ENCODE data around the gene BBS1. TPM values are rescaled to one million over a fixed set of nuclear protein-coding genes. Genes with fewer than 3 reads are reported as not detected.
"Not testable (repeated sequence)": the region's sequence is repeated elsewhere in the genome, so short reads cannot be mapped to it uniquely, and the experiment has no call there.

The BBS1 gene
- total RNA-seq, 1 experiment from 2014 or later = 28.4 TPM

DNA sequence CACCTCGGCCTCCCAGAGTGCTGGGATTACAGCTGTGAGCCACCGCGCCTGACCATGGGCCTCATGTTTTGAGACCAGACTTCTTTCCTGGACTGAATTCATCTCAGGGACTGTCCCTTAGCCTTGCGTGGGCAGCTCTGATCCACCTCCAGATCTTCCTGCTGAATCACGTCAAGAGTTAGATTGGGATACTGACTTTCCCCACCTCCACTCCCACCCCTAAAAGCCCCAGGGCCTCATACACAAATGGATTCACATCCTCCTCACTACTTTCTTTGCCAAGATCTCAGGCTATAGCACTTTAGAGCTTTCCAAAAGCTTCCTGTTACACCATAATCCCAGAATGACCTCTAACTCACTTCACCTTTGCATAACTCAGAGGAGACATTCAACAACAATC is 70.4 kb downstream of the BBS1 start:
- no peak overlapping the region for H2AFZ ChIP-seq (ENCODE audit: low read length)
- H3K4me3 ChIP-seq (ENCODE audit: low read length) = no peak overlapping the region
- H3K4me1 ChIP-seq (ENCODE audit: insufficient read depth, low read length) = no peaks in the 10 kb centered on the region
- no peaks in the 10 kb centered on the region for H3K79me2 ChIP-seq (ENCODE audit: low read length)
- no peak overlapping the region for H3K4me2 ChIP-seq (ENCODE audit: low read length)
- H3K36me3 ChIP-seq (ENCODE audit: low read depth, low read length) = no peaks in the 10 kb centered on the region
- no peaks in the 10 kb centered on the region for H3K9me2 ChIP-seq (replicated peaks; ENCODE audit: low read length)
- TF ChIP-seq EZH2phosphoT487 (IDR thresholded peaks at IDR 0.05; ENCODE audit: borderline replicate concordance, low read length) (no peak), EZH2 (IDR thresholded peaks at IDR 0.05; ENCODE audit: low read length, unreplicated experiment) (no peak)
- TF ChIP-seq, protein P1, sequence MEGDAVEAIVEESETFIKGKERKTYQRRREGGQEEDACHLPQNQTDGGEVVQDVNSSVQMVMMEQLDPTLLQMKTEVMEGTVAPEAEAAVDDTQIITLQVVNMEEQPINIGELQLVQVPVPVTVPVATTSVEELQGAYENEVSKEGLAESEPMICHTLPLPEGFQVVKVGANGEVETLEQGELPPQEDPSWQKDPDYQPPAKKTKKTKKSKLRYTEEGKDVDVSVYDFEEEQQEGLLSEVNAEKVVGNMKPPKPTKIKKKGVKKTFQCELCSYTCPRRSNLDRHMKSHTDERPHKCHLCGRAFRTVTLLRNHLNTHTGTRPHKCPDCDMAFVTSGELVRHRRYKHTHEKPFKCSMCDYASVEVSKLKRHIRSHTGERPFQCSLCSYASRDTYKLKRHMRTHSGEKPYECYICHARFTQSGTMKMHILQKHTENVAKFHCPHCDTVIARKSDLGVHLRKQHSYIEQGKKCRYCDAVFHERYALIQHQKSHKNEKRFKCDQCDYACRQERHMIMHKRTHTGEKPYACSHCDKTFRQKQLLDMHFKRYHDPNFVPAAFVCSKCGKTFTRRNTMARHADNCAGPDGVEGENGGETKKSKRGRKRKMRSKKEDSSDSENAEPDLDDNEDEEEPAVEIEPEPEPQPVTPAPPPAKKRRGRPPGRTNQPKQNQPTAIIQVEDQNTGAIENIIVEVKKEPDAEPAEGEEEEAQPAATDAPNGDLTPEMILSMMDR (conservative IDR thresholded peaks at IDR 0.05; ENCODE audit: low read depth, low read length) = no peak
- H3K27ac ChIP-seq (ENCODE audit: low read length) = no peak overlapping the region
- no TSS peak for BruUV-seq (replicated peaks)
- ATAC-seq (no peak), DNase-seq (no peak)
- intact Hi-C loops (cut with micrococcal nuclease) = no loop called here
- CTCF ChIA-PET = interaction anchor here (0.5 kb wide), 1 partner anchor 148 kb away, joined by 11 read pairs; no protein-coding TSS in a partner anchor
- no peaks in the 10 kb centered on the region for H3F3A ChIP-seq (ENCODE audit: low read length, unreplicated experiment)
- H3K9me3 ChIP-seq (ENCODE audit: low read length) = peaks cover 7% of the 10 kb centered on the region; the same call in 1 of the 2 replicates
- H3K9ac ChIP-seq (ENCODE audit: low read length) = no peak overlapping the region
- POLR2A ChIA-PET (ENCODE audit: unreplicated experiment) = no interaction called here
- no peaks in the 10 kb centered on the region for H3K27me3 ChIP-seq (ENCODE audit: low read length)
- H4K20me1 ChIP-seq (ENCODE audit: low read length) = no peaks in the 10 kb centered on the region

DNA sequence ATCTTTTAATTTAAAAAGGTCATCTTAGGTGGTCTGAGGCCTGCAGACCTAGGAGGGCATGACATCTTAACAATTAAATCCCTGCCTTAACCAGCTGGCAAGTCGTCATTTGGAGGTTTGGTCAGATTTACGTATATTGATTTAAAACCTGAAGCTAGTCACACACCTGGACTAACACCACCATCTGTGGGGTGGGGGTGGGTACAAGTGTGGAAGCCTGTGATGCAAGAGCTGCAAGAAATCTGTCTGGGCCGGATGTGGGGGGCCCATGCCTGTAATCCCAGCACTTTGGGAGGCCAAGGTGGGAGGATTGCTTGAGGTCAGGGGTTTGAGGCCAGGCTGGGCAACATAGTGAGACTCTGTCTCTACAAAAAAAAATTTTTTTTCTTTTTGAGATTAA is 70.8 kb downstream of the BBS1 start:
- Histone ChIP-seq H3K9me3 (ENCODE audit: low read length) (peaks cover 7% of the 10 kb centered on the region; the same call in 1 of the 2 replicates), H3K27ac (ENCODE audit: low read length) (no peak overlapping the region), H3K9ac (ENCODE audit: low read length) (no peak overlapping the region), H3K27me3 (ENCODE audit: low read length) (no peaks in the 10 kb centered on the region), H3K36me3 (ENCODE audit: low read depth, low read length) (no peaks in the 10 kb centered on the region), H3K4me2 (ENCODE audit: low read length) (no peak overlapping the region), H4K20me1 (ENCODE audit: low read length) (no peaks in the 10 kb centered on the region), H2AFZ (ENCODE audit: low read length) (no peak overlapping the region), H3K4me1 (ENCODE audit: insufficient read depth, low read length) (no peaks in the 10 kb centered on the region), H3K79me2 (ENCODE audit: low read length) (no peaks in the 10 kb centered on the region), H3F3A (ENCODE audit: low read length, unreplicated experiment) (no peaks in the 10 kb centered on the region), H3K4me3 (ENCODE audit: low read length) (no peak overlapping the region), H3K9me2 (replicated peaks; ENCODE audit: low read length) (no peaks in the 10 kb centered on the region)
- TF ChIP-seq EZH2phosphoT487 (IDR thresholded peaks at IDR 0.05; ENCODE audit: borderline replicate concordance, low read length) = no peak
- TF ChIP-seq, protein P1 (conservative IDR thresholded peaks at IDR 0.05; ENCODE audit: low read depth, low read length) = no peak
- TF ChIP-seq EZH2 (IDR thresholded peaks at IDR 0.05; ENCODE audit: low read length, unreplicated experiment) = no peak
- DNase-seq (no peak), ATAC-seq (no peak)
- intact Hi-C loops (cut with micrococcal nuclease) = no loop called here
- BruUV-seq (replicated peaks) = no TSS peak
- POLR2A ChIA-PET (ENCODE audit: unreplicated experiment) = no interaction called here
- CTCF ChIA-PET = no interaction called here

DNA sequence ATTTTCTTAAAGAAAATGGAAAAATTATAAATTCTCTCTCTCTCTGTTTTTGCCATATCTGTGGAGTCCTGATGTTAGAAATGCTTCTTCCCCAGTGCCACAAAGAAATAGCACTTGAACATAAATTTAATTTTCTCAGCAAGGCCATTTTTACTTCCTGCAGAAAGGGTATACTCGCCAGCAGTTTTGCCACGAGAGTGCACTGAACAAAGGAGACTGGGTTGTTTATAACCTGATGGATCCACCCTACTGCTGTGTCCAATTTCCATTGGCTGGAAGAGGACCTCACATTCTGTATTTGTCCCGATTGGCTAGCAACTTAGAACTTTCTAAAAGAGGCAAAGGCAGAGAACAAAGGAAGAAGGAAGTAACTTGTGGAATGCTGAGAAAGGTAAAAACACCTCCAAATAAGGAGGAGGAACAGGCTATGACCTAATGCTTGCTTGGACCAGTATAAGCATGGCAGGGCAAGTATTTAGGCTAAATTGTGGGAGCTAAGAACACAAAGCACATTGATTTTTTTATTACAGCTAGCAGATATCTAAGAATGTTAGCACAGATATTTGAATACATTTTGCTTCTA is 72.2 kb downstream of the BBS1 start:
- H3K9ac ChIP-seq (ENCODE audit: low read length); CTCF ChIA-PET; H3K4me3 ChIP-seq (ENCODE audit: low read length); H3K27ac ChIP-seq (ENCODE audit: low read length); H3K4me2 ChIP-seq (ENCODE audit: low read length); H3F3A ChIP-seq (ENCODE audit: low read length, unreplicated experiment); H3K36me3 ChIP-seq (ENCODE audit: low read depth, low read length); H3K9me2 ChIP-seq (replicated peaks; ENCODE audit: low read length); POLR2A ChIA-PET (ENCODE audit: unreplicated experiment); H3K79me2 ChIP-seq (ENCODE audit: low read length); H3K27me3 ChIP-seq (ENCODE audit: low read length); DNase-seq; H2AFZ ChIP-seq (ENCODE audit: low read length); BruUV-seq (replicated peaks); intact Hi-C loops (cut with micrococcal nuclease); H4K20me1 ChIP-seq (ENCODE audit: low read length); H3K4me1 ChIP-seq (ENCODE audit: insufficient read depth, low read length); H3K9me3 ChIP-seq (ENCODE audit: low read length); ATAC-seq: not testable (repeated sequence)

Other genes with a start within 250 kb of the BBS1 start
- gene RAB1B, start 242.0 kb upstream of the BBS1 start, total RNA-seq (2014; rRNA removed) = 355 and 380 TPM in 2 replicates
- 2.2 and 5.2 TPM in 2 replicates for gene CNIH2, start 232.5 kb upstream of the BBS1 start, total RNA-seq (2014; rRNA removed)
- gene YIF1A, start 221.5 kb upstream of the BBS1 start, total RNA-seq (2014; rRNA removed) = 196 and 236 TPM in 2 replicates
- gene TMEM151A, start 218.7 kb upstream of the BBS1 start, total RNA-seq (2014; rRNA removed) = not detected in 2 replicates
- gene CD248, start 193.6 kb upstream of the BBS1 start, total RNA-seq (2014; rRNA removed) = not detected in 2 replicates
- 41.2 and 71.8 TPM in 2 replicates for gene RIN1, start 174.2 kb upstream of the BBS1 start, total RNA-seq (2014; rRNA removed)
- gene BRMS1, start 165.5 kb upstream of the BBS1 start, total RNA-seq (2014; rRNA removed) = 123 and 176 TPM in 2 replicates
- gene B4GAT1, start 163.0 kb upstream of the BBS1 start, total RNA-seq (2014; rRNA removed) = 38.9 and 41.1 TPM in 2 replicates
- 25.5 and 27.8 TPM in 2 replicates for gene SLC29A2, start 138.9 kb upstream of the BBS1 start, total RNA-seq (2014; rRNA removed)
- gene NPAS4, start 89.6 kb upstream of the BBS1 start, total RNA-seq (2014; rRNA removed) = not detected in 2 replicates
- gene MRPL11, start 71.8 kb upstream of the BBS1 start, total RNA-seq (2014; rRNA removed) = 214 and 321 TPM in 2 replicates
- 22.9 and 35.2 TPM in 2 replicates for gene PELI3, start 43.7 kb upstream of the BBS1 start, total RNA-seq (2014; rRNA removed)
- 135 and 165 TPM in 2 replicates for gene DPP3, start 30.2 kb upstream of the BBS1 start, total RNA-seq (2014; rRNA removed)
- 15.1 and 19.7 TPM in 2 replicates for gene ZDHHC24, start 35.4 kb downstream of the BBS1 start, total RNA-seq (2014; rRNA removed)
- not detected in 2 replicates for gene ACTN3, start 36.3 kb downstream of the BBS1 start, total RNA-seq (2014; rRNA removed)
- gene CTSF, start 58.0 kb downstream of the BBS1 start, total RNA-seq (2014; rRNA removed) = 9.4 and 11.8 TPM in 2 replicates
- gene CCDC87, start 82.4 kb downstream of the BBS1 start, total RNA-seq (2014; rRNA removed) = 0.69 TPM in 1 of 2 replicates, not detected in the other
- 43.8 and 56.8 TPM in 2 replicates for gene CCS, start 82.5 kb downstream of the BBS1 start, total RNA-seq (2014; rRNA removed)
- 79.3 and 119 TPM in 2 replicates for gene RBM14, start 106.0 kb downstream of the BBS1 start, total RNA-seq (2014; rRNA removed)
- 152 and 164 TPM in 2 replicates for gene RBM4, start 128.1 kb downstream of the BBS1 start, total RNA-seq (2014; rRNA removed)
- gene RBM4B, start 167.3 kb downstream of the BBS1 start, total RNA-seq (2014; rRNA removed) = 31.4 and 40.2 TPM in 2 replicates
- gene SPTBN2, start 218.6 kb downstream of the BBS1 start, total RNA-seq (2014; rRNA removed) = 74.9 and 154 TPM in 2 replicates

Data from PC-3 (cell line).